Hematopoietic multipotent progenitor cell treated with erythropoietin and hydrocortisone succinate and interleukin-3 and kit ligand, for 6 days (in vitro differentiated cells): ENCODE results near the gene RHOF.

Source experiments
- DNase-seq: peaks from one replicate; pipeline ENCODE4 v3.0.0-alpha.2; 2015

Gene RHOF

GRCh38 chr12:121817648-121818043 is 24.2 kb upstream of the RHOF start:
- DNase-seq = no peak

GRCh38 chr12:121816925-121817647 is 23.6 kb upstream of the RHOF start:
- no peak for DNase-seq

- no peak for DNase-seq
Measured at GRCh38 chr12:121815263-121815662, 21.8 kb upstream of the RHOF start.

GRCh38 chr12:121814429-121815119 is 21.1 kb upstream of the RHOF start:
- no peak for DNase-seq

GRCh38 chr12:121813951-121814350 is 20.5 kb upstream of the RHOF start:
- no peak for DNase-seq

- DNase-seq = no peak
Measured at GRCh38 chr12:121812921-121813896, 19.7 kb upstream of the RHOF start.

- DNase-seq = peak; percentile 84
Measured at GRCh38 chr12:121812320-121812871, 18.9 kb upstream of the RHOF start.

GRCh38 chr12:121811434-121812319 is 18.2 kb upstream of the RHOF start:
- DNase-seq = peak; percentile 72

- DNase-seq = no peak
Measured at GRCh38 chr12:121810833-121811433, 17.4 kb upstream of the RHOF start.

GRCh38 chr12:121810234-121810817 is 16.8 kb upstream of the RHOF start:
- no peak for DNase-seq

GRCh38 chr12:121809712-121810116 is 16.2 kb upstream of the RHOF start:
- no peak for DNase-seq

- no peak for DNase-seq
Measured at GRCh38 chr12:121808623-121809022, 15.1 kb upstream of the RHOF start.

- no peak for DNase-seq
Measured at GRCh38 chr12:121807642-121808347, 14.3 kb upstream of the RHOF start.

GRCh38 chr12:121806546-121807423 is 13.3 kb upstream of the RHOF start:
- DNase-seq = no peak

- no peak for DNase-seq
Measured at GRCh38 chr12:121806009-121806545, 12.6 kb upstream of the RHOF start.

GRCh38 chr12:121805171-121806008 is 11.9 kb upstream of the RHOF start:
- no peak for DNase-seq

- DNase-seq = peak; percentile 74
Measured at GRCh38 chr12:121804417-121805111, 11.1 kb upstream of the RHOF start.
